PC-9 (cell line): Measurements from ENCODE around the gene RASA1. TPM values are rescaled to one million over a fixed set of nuclear protein-coding genes. Genes with fewer than 3 reads are reported as not detected.

Experiments used
- BruUV-seq: library from RNA; stranded (reverse); fragments of 400-500 nt; replicated peaks from 2 replicates; lab custom pipeline; 2021; lab: Mats Ljungman, UMichigan
- CTCF ChIA-PET: fragments of 300-600 bp; sonication (Branson Sonifier 250); formaldehyde crosslinking; loops from one replicate; lab custom pipeline; 2022; ENCODE audit warnings: antibody characterized with exemption; lab: Charles Lee
- POLR2A ChIA-PET: fragments of 300-600 bp; sonication (Branson Sonifier 250); formaldehyde crosslinking; loops from one replicate; lab custom pipeline; 2022; ENCODE audit warnings: antibody characterized with exemption; ENCODE audit not compliant: unreplicated experiment; lab: Charles Lee
- DNase-seq, 2 experiments: peaks; one replicate each; pipeline versions ENCODE4 v3.0.0 to v3.0.0-alpha.2; 2015 to 2022; ENCODE audit warnings: mixed read lengths in 1 of 2
- H2AFZ ChIP-seq: fragments of 200-600 bp; sonication (generic); 2 replicates; pipeline ENCODE4 v1.8.1; 2017; ENCODE audit warnings: antibody characterized with exemption
- H3F3A ChIP-seq: fragments of 200-600 bp; sonication (generic); 2 replicates; pipeline ENCODE4 v1.8.1; 2017; ENCODE audit warnings: antibody characterized with exemption, mild to moderate bottlenecking, low read depth; ENCODE audit not compliant: insufficient read depth
- H3K27ac ChIP-seq: fragments of 200-600 bp; sonication (generic); 2 replicates; pipeline ENCODE4 v1.6.1; 2016; ENCODE audit warnings: mixed run types
- H3K27me3 ChIP-seq: fragments of 200-600 bp; sonication (generic); 2 replicates; pipeline ENCODE4 v1.6.1; 2016; ENCODE audit warnings: low read depth, mixed run types; ENCODE audit not compliant: insufficient read depth
- H3K36me3 ChIP-seq: fragments of 200-600 bp; sonication (generic); 2 replicates; pipeline ENCODE4 v1.6.1; 2016; ENCODE audit warnings: low read depth, mixed run types
- H3K4me1 ChIP-seq: fragments of 200-600 bp; sonication (generic); replicated peaks from 2 replicates; pipeline ENCODE4 v1.6.1; 2016; ENCODE audit warnings: mixed run types; ENCODE audit not compliant: insufficient read depth
- H3K4me2 ChIP-seq: fragments of 200-600 bp; sonication (generic); 2 replicates; pipeline ENCODE4 v1.6.1; 2017; ENCODE audit warnings: mixed run types
- H3K4me3 ChIP-seq: fragments of 200-600 bp; sonication (generic); 2 replicates; pipeline ENCODE4 v1.6.1; 2016; ENCODE audit warnings: mixed run types
- H3K79me2 ChIP-seq: fragments of 200-600 bp; sonication (generic); 2 replicates; pipeline ENCODE4 v1.6.1; 2017; ENCODE audit warnings: low read depth, mixed run types
- H3K9me2 ChIP-seq: fragments of 200-600 bp; sonication (generic); 2 replicates; pipeline ENCODE4 v1.8.1; 2017; ENCODE audit warnings: mild to moderate bottlenecking; ENCODE audit not compliant: insufficient read depth
- H3K9me3 ChIP-seq: fragments of 200-600 bp; sonication (generic); 2 replicates; pipeline ENCODE4 v1.8.1; 2016; ENCODE audit warnings: low read depth; ENCODE audit not compliant: insufficient read depth
- H4K20me1 ChIP-seq: fragments of 200-600 bp; sonication (generic); 2 replicates; pipeline ENCODE4 v1.8.1; 2017; ENCODE audit not compliant: insufficient read depth
- EZH2 ChIP-seq: fragments of 200-600 bp; sonication (generic); IDR thresholded peaks from 2 replicates; pipeline ENCODE4 v1.8.0; 2017; ENCODE audit warnings: antibody characterized with exemption, low read depth
- intact Hi-C: fragments of 100-400 bp; cut with micrococcal nuclease; formaldehyde crosslinking; loops from one replicate; pipeline ENCODE4 v1.10.0; 2022; ENCODE audit not compliant: unreplicated experiment
- total RNA-seq: library from RNA; stranded (reverse); gene quantifications from 2 replicates; pipeline ENCODE4 v1.2.3, GENCODE V29; 2021
- TF ChIP-seq, protein P1 (sequence below): fragments of 200-600 bp; sonication (generic); conservative IDR thresholded peaks from 2 replicates; pipeline ENCODE4 v1.6.1; 2017; ENCODE audit warnings: mixed run types, antibody characterized with exemption, mild to moderate bottlenecking, moderate library complexity

RASA1 gene
- total RNA-seq, 1 experiment from 2014 or later: 66.6 TPM

DNA sequence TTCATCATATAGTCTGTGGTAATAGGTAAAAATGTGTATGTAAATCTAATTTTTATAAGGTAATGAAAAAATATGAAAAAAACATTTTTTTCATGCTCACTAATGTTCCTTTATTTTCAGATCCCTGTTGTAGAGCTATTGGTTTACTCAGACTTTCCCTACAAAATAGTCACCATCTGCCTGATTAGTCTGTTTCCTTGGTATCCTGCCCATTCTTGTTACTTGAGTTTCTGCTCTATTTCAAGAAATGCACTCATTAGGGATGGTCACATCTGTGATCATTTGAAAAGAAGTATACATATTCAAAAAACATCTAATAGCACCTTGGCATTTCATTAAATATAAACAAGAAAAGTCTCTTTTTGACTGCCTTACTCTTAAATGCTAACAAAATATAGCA, 21.6 kb upstream of the RASA1 start:
- DNase-seq: no peak
- no peak overlapping the region for H2AFZ ChIP-seq
- peaks cover 3% of the 10 kb centered on the region; the same call in 1 of the 2 replicates for H3F3A ChIP-seq
- no peak overlapping the region for H3K4me2 ChIP-seq
- no peak for TF ChIP-seq EZH2
- TF ChIP-seq, protein P1, sequence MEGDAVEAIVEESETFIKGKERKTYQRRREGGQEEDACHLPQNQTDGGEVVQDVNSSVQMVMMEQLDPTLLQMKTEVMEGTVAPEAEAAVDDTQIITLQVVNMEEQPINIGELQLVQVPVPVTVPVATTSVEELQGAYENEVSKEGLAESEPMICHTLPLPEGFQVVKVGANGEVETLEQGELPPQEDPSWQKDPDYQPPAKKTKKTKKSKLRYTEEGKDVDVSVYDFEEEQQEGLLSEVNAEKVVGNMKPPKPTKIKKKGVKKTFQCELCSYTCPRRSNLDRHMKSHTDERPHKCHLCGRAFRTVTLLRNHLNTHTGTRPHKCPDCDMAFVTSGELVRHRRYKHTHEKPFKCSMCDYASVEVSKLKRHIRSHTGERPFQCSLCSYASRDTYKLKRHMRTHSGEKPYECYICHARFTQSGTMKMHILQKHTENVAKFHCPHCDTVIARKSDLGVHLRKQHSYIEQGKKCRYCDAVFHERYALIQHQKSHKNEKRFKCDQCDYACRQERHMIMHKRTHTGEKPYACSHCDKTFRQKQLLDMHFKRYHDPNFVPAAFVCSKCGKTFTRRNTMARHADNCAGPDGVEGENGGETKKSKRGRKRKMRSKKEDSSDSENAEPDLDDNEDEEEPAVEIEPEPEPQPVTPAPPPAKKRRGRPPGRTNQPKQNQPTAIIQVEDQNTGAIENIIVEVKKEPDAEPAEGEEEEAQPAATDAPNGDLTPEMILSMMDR: no peak
- H3K9me3 ChIP-seq: no peaks in the 10 kb centered on the region
- H3K27me3 ChIP-seq: no peaks in the 10 kb centered on the region
- no peaks in the 10 kb centered on the region for H3K79me2 ChIP-seq
- BruUV-seq: no TSS peak
- intact Hi-C loops: no loop called here
- CTCF ChIA-PET: no interaction called here
- H3K36me3 ChIP-seq: no peaks in the 10 kb centered on the region
- POLR2A ChIA-PET: interaction anchor here (0.7 kb wide), 1 partner anchor 21 kb away, joined by 3 read pairs; the partner anchor contains the start of gene RASA1
- H4K20me1 ChIP-seq: no peaks in the 10 kb centered on the region
- H3K4me1 ChIP-seq: no peaks in the 10 kb centered on the region
- H3K27ac ChIP-seq: no peak overlapping the region
- no peak overlapping the region for H3K4me3 ChIP-seq
- no peaks in the 10 kb centered on the region for H3K9me2 ChIP-seq

DNA sequence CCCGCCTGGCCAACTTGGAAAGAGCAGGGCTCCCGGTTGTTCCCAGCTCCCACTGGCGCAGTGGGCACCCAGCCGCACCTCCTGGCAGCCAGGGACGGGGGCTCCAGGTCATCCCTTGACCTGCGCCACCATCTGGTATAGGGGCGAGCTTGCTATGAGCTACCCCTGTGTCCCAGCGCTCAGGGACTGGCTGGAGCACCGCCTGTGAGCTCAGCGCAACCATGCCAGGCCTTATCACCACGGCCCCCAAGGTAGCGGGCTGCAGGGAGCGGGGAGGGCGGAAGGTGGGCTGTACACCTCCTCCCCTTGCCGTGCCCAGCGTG, 15.4 kb upstream of the RASA1 start:
- Histone ChIP-seq H3K27ac (no peak overlapping the region), H3K4me2 (no peak overlapping the region), H3K79me2 (no peaks in the 10 kb centered on the region), H3K9me3 (no peaks in the 10 kb centered on the region), H3K4me3 (no peak overlapping the region), H2AFZ (no peak overlapping the region), H3F3A (peaks cover 3% of the 10 kb centered on the region; the same call in 1 of the 2 replicates), H3K4me1 (no peaks in the 10 kb centered on the region), H3K36me3 (no peaks in the 10 kb centered on the region), H3K27me3 (no peaks in the 10 kb centered on the region), H4K20me1 (no peaks in the 10 kb centered on the region), H3K9me2 (no peaks in the 10 kb centered on the region)
- intact Hi-C loops: no loop called here
- no peak for TF ChIP-seq EZH2
- TF ChIP-seq, protein P1: no peak
- POLR2A ChIA-PET: no interaction called here
- CTCF ChIA-PET: no interaction called here
- DNase-seq: no peak
- BruUV-seq: no TSS peak

DNA sequence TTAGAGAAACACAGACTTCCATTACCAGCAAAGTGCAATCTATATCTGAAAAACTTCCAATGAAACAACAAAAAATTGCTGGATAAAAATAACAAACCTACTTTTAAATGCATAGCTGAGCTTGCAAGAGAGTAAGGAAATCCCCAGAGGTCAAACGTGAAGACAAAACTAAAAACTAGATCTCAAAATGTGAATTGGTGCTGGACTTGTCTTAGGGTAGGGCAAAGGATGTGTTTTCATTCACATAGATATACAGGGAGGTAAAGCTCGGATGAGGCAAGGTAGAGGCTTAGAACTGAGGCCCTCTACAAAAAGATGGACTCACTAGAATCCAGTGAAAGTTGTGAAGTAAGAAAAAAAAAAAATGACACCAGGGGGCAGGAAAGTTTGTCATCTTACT, 13.6 kb upstream of the RASA1 start:
- intact Hi-C loops: no loop called here
- Histone ChIP-seq H3K4me1 (no peaks in the 10 kb centered on the region), H3K27me3 (no peaks in the 10 kb centered on the region), H3K4me2 (no peak overlapping the region), H3K27ac (no peak overlapping the region), H3F3A (peaks cover 3% of the 10 kb centered on the region; the same call in 1 of the 2 replicates), H3K4me3 (no peak overlapping the region), H2AFZ (no peak overlapping the region), H3K36me3 (no peaks in the 10 kb centered on the region), H3K9me2 (no peaks in the 10 kb centered on the region), H3K9me3 (no peaks in the 10 kb centered on the region), H4K20me1 (no peaks in the 10 kb centered on the region), H3K79me2 (no peaks in the 10 kb centered on the region)
- BruUV-seq: no TSS peak
- TF ChIP-seq, protein P1: no peak
- no peak for TF ChIP-seq EZH2
- POLR2A ChIA-PET: no interaction called here
- CTCF ChIA-PET: no interaction called here
- DNase-seq: no peak
